Esophagus squamous epithelium (tissue), 5 donors: ENCODE measurements around the gene ZNF384. TPM values are rescaled to one million over a fixed set of nuclear protein-coding genes. Genes with fewer than 3 reads are reported as not detected.
A peak's percentile ranks its signal among the peaks of the same experiment; 100 is the strongest.

ENCODE experiments used
- DNase-seq: peaks from one replicate; lab custom pipeline; 2025; lab: John Stamatoyannopoulos, UW
- H3K27ac ChIP-seq, 4 donors: fragments of 200-600 bp; sonication (generic); one replicate each; pipeline ENCODE4 v1.5.1; 2016 to 2019; ENCODE audit warnings: mild to moderate bottlenecking in 1 of 4
- H3K27me3 ChIP-seq, 4 donors: fragments of 200-600 bp; sonication (generic); 1 replicate in 3 of 4; 2 replicates in 1 of 4; pipeline versions ENCODE4 v1.5.1 to v1.6.0; 2017 to 2021; ENCODE audit warnings: antibody characterized with exemption in 1 of 4
- H3K36me3 ChIP-seq, 3 donors: fragments of 200-600 bp; sonication (generic); one replicate each; pipeline ENCODE4 v1.5.1; 2016 to 2019
- H3K4me1 ChIP-seq, 3 donors: fragments of 200-600 bp; sonication (generic); one replicate each; pipeline ENCODE4 v1.5.1; 2017 to 2019
- H3K4me3 ChIP-seq, 4 donors: fragments of 200-600 bp; sonication (generic); 1 replicate in 3 of 4; 2 replicates in 1 of 4; pipeline ENCODE4 v1.5.1; 2016 to 2019; ENCODE audit warnings: mild to moderate bottlenecking in 2 of 4, moderate library complexity in 1 of 4
- H3K9me3 ChIP-seq, 3 donors: fragments of 200-600 bp; sonication (generic); one replicate each; pipeline ENCODE4 v1.5.1; 2016 to 2019
- CTCF ChIP-seq, 6 experiments: fragments of 450-650 bp in 4 of 6; fragments of 200-600 bp in 2 of 6; sonication (generic) in 2 of 6; IDR thresholded peaks; one replicate each; pipeline ENCODE4 v1.5.1; 2016 to 2019; ENCODE audit warnings: antibody characterized with exemption in 6 of 6, mild to moderate bottlenecking in 4 of 6, moderate library complexity in 4 of 6
- POLR2A ChIP-seq, 4 donors: fragments of 450-650 bp; IDR thresholded peaks; one replicate each; pipeline ENCODE4 v1.6.1; 2017; ENCODE audit warnings: antibody characterized with exemption in 4 of 4, mild to moderate bottlenecking in 4 of 4, moderate library complexity in 3 of 4
- WGBS, 2 donors: methylation state at CpG; one replicate each; pipeline ENCODE4 v1.1.5; 2018; 5-methylcytosine and 5-hydroxymethylcytosine counted together
- intact Hi-C: fragments of 100-400 bp; cut with DNase I; formaldehyde crosslinking; loops from one replicate; pipeline ENCODE4 v1.15.0; 2022
- total RNA-seq, 4 donors: library from RNA; depleted of rRNA; stranded (reverse); fragments of >200 nt; gene quantifications; one replicate each; pipeline ENCODE4 v1.1.0, GENCODE V29; 2016
- donor health status: DM: yes; HTN: yes; CAD: no.

The ZNF384 gene
- total RNA-seq, 4 donors from 2014 or later: 19.6 to 36.2 (median 26.8) TPM

- H3K36me3 ChIP-seq: no peaks in the 10 kb centered on the region
- H3K4me1 ChIP-seq: peaks cover 11 to 18% (median 15%) of the 10 kb centered on the region in 3 donors
- H3K27me3 ChIP-seq: peaks cover 5 to 98% (median 17%) of the 10 kb centered on the region in 4 donors
- no peak for TF ChIP-seq CTCF (IDR thresholded peaks at IDR 0.05)
- TF ChIP-seq POLR2A (IDR thresholded peaks at IDR 0.05): no peak
- no peak for DNase-seq
- 9 to 10% methylated on average over 6 to 10 of the region's 10 CpGs for WGBS, 2 donors
- no peak overlapping the region for H3K27ac ChIP-seq
- no peaks in the 10 kb centered on the region for H3K9me3 ChIP-seq
- H3K4me3 ChIP-seq: no peak overlapping the region
- intact Hi-C loops: no loop called here
These were observed 14.5 kb upstream of the ZNF384 start for GRCh38 chr12:6703631-6704030.

- Histone ChIP-seq H3K27ac (no peak overlapping the region), H3K36me3 (no peaks in the 10 kb centered on the region), H3K9me3 (no peaks in the 10 kb centered on the region), H3K4me3 (peak overlapping the region in 3 of 4 donors; percentile 34 to 68 (median 53)), H3K4me1 (peaks cover 11 to 18% (median 15%) of the 10 kb centered on the region in 3 donors), H3K27me3 (peaks cover 5 to 100% (median 21%) of the 10 kb centered on the region in 4 donors)
- no peak for DNase-seq
- no peak for TF ChIP-seq CTCF (IDR thresholded peaks at IDR 0.05)
- no peak for TF ChIP-seq POLR2A (IDR thresholded peaks at IDR 0.05)
- WGBS, 2 donors: 26 to 56% methylated on average over 3 to 11 of the region's 13 CpGs
- intact Hi-C loops: no loop called here
These were observed 12.0 kb upstream of the ZNF384 start for GRCh38 chr12:6701078-6701768.

- Histone ChIP-seq H3K27me3 (peaks cover 5 to 98% (median 21%) of the 10 kb centered on the region in 4 donors), H3K27ac (no peak within 1 kb of the TSS), H3K9me3 (no peaks in the 10 kb centered on the region), H3K36me3 (no peaks in the 10 kb centered on the region), H3K4me1 (peaks cover 11 to 18% (median 15%) of the 10 kb centered on the region in 3 donors), H3K4me3 (peak within 1 kb of the TSS; percentile 15 to 68 (median 44))
- intact Hi-C loops: no loop called here
- TF ChIP-seq POLR2A (IDR thresholded peaks at IDR 0.05): no peak
- no peak for TF ChIP-seq CTCF (IDR thresholded peaks at IDR 0.05)
- DNase-seq: no peak
- 0% methylated on average over 1 to 4 of the region's 43 CpGs for WGBS, 2 donors
These were observed 11.5 kb upstream of the ZNF384 start, which contains the start of gene PIANP for GRCh38 chr12:6700646-6701051. TSS of gene PIANP (minus strand) at chr12:6700815. CDS start at chr12:6698061, 2,754 bp downstream.

GRCh38 chr12:6699989-6700645 lies 10.9 kb upstream of the ZNF384 start:
- peaks cover 5 to 97% (median 21%) of the 10 kb centered on the region in 4 donors for H3K27me3 ChIP-seq
- TF ChIP-seq POLR2A (IDR thresholded peaks at IDR 0.05) (no peak), CTCF (IDR thresholded peaks at IDR 0.05) (no peak)
- no peaks in the 10 kb centered on the region for H3K9me3 ChIP-seq
- H3K4me1 ChIP-seq: peaks cover 11 to 18% (median 15%) of the 10 kb centered on the region in 3 donors
- H3K36me3 ChIP-seq: no peaks in the 10 kb centered on the region
- intact Hi-C loops: no loop called here
- peak overlapping the region; percentile 15 to 68 (median 44) for H3K4me3 ChIP-seq
- WGBS, 2 donors: 6% methylated on average over 3 of the region's 65 CpGs; no CpG with 5 or more reads in 1 of the 2 donors
- no peak for DNase-seq
- H3K27ac ChIP-seq: no peak overlapping the region
